ENCODE measurements around the gene SLC22A12. TPM values are rescaled to one million over a fixed set of nuclear protein-coding genes. Genes with fewer than 3 reads are reported as not detected.

SLC22A12 gene
- total and polyA plus RNA-seq, 7 donors: not detected

- Histone ChIP-seq H3K27ac (no peak overlapping the region), H3K36me3 (peaks cover 0 to 8% (median 0%) of the 10 kb centered on the region in 4 donors), H3K27me3 (no peaks in the 10 kb centered on the region), H3K4me3 (no peak overlapping the region), H3K9me3 (no peaks in the 10 kb centered on the region), H3K4me1 (peaks cover 0 to 23% (median 17%) of the 10 kb centered on the region in 4 donors)
- intact Hi-C loops (cut with DNase I): no loop called here
- WGBS, 2 donors: 52 to 84% methylated on average over 5 of the region's 5 CpGs
- no peak for TF ChIP-seq POLR2A (IDR thresholded peaks at IDR 0.05)
- no peak for TF ChIP-seq POLR2AphosphoS5 (IDR thresholded peaks at IDR 0.05)
- TF ChIP-seq EP300 (IDR thresholded peaks at IDR 0.05): no peak
- no peak for TF ChIP-seq CTCF (IDR thresholded peaks at IDR 0.05)
- DNase-seq: no peak
These were observed 30.4 kb downstream of the SLC22A12 start for GRCh38 chr11:64621283-64622019.

GRCh38 chr11:64622681-64623080, 31.7 kb downstream of the SLC22A12 start:
- peaks cover 0 to 23% (median 17%) of the 10 kb centered on the region in 4 donors for H3K4me1 ChIP-seq
- no peak overlapping the region for H3K27ac ChIP-seq
- no peaks in the 10 kb centered on the region for H3K27me3 ChIP-seq
- no peak for DNase-seq
- peaks cover 0 to 3% (median 0%) of the 10 kb centered on the region in 4 donors for H3K36me3 ChIP-seq
- no peak for TF ChIP-seq CTCF (IDR thresholded peaks at IDR 0.05)
- H3K4me3 ChIP-seq: no peak overlapping the region
- intact Hi-C loops (cut with DNase I): no loop called here
- H3K9me3 ChIP-seq: no peaks in the 10 kb centered on the region
- 95 to 97% methylated on average over 19 of the region's 19 CpGs for WGBS, 2 donors

- Histone ChIP-seq H3K9me3 (no peaks in the 10 kb centered on the region), H3K27me3 (no peaks in the 10 kb centered on the region), H3K36me3 (peaks cover 0 to 13% (median 0%) of the 10 kb centered on the region in 4 donors), H3K4me1 (peaks cover 0 to 30% (median 21%) of the 10 kb centered on the region in 4 donors), H3K27ac (no peak overlapping the region), H3K4me3 (no peak overlapping the region)
- WGBS, 2 donors: 67 to 86% methylated on average over 4 of the region's 4 CpGs
- TF ChIP-seq POLR2A (IDR thresholded peaks at IDR 0.05): no peak
- TF ChIP-seq POLR2AphosphoS5 (IDR thresholded peaks at IDR 0.05): no peak
- no peak for TF ChIP-seq CTCF (IDR thresholded peaks at IDR 0.05)
- TF ChIP-seq EP300 (IDR thresholded peaks at IDR 0.05): no peak
- intact Hi-C loops (cut with DNase I): no loop called here
- DNase-seq: no peak
These were observed 34.0 kb downstream of the SLC22A12 start for GRCh38 chr11:64624883-64625481.

GRCh38 chr11:64626637-64627036, 35.6 kb downstream of the SLC22A12 start:
- Histone ChIP-seq H3K4me3 (no peak overlapping the region), H3K27ac (no peak overlapping the region), H3K9me3 (no peaks in the 10 kb centered on the region), H3K27me3 (no peaks in the 10 kb centered on the region), H3K36me3 (peaks cover 0 to 13% (median 0%) of the 10 kb centered on the region in 4 donors), H3K4me1 (peaks cover 0 to 18% (median 14%) of the 10 kb centered on the region in 4 donors)
- TF ChIP-seq EP300 (IDR thresholded peaks at IDR 0.05): no peak
- no peak for TF ChIP-seq CTCF (IDR thresholded peaks at IDR 0.05)
- TF ChIP-seq POLR2AphosphoS5 (IDR thresholded peaks at IDR 0.05): no peak
- no peak for TF ChIP-seq POLR2A (IDR thresholded peaks at IDR 0.05)
- WGBS, 2 donors: 86 to 90% methylated on average over 9 of the region's 9 CpGs
- DNase-seq: no peak
- intact Hi-C loops (cut with DNase I): no loop called here
